LNCAP (cell line): ENCODE measurements around the gene HOMER2.

Source experiments
- TF ChIP-seq, protein P1 (sequence below): fragments of 450-650 bp; IDR thresholded peaks from 2 replicates; pipeline ENCODE4 v1.5.1; 2017; ENCODE audit warnings: mild to moderate bottlenecking

The HOMER2 gene

DNA sequence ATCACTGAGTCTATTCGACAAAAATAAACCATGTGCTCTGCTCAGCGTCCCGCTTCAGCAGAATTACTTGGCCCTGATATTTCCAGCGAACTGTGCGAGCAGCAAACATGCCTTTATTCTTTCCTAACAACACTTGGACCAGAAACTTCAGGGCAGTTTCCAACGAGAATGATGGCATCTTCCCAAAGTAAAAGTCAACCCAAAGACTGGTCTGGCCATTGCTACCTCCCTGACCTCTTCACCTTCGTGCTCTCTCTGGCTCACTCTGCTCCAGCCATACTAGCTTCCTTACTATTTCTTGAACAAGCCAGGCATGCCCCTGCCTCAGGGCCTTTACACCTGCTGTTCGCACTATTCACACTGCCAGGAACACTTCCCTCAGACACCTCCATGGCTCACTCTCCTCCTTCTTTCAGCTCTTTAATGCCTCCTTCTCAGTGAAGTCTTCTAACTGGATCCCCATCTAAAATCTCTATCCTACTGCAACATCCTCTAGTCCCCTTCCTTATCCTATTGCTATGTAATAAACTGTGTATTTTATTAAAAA lies 6.3 kb downstream of the HOMER2 start:
- TF ChIP-seq, protein P1, sequence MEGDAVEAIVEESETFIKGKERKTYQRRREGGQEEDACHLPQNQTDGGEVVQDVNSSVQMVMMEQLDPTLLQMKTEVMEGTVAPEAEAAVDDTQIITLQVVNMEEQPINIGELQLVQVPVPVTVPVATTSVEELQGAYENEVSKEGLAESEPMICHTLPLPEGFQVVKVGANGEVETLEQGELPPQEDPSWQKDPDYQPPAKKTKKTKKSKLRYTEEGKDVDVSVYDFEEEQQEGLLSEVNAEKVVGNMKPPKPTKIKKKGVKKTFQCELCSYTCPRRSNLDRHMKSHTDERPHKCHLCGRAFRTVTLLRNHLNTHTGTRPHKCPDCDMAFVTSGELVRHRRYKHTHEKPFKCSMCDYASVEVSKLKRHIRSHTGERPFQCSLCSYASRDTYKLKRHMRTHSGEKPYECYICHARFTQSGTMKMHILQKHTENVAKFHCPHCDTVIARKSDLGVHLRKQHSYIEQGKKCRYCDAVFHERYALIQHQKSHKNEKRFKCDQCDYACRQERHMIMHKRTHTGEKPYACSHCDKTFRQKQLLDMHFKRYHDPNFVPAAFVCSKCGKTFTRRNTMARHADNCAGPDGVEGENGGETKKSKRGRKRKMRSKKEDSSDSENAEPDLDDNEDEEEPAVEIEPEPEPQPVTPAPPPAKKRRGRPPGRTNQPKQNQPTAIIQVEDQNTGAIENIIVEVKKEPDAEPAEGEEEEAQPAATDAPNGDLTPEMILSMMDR: no peak

DNA sequence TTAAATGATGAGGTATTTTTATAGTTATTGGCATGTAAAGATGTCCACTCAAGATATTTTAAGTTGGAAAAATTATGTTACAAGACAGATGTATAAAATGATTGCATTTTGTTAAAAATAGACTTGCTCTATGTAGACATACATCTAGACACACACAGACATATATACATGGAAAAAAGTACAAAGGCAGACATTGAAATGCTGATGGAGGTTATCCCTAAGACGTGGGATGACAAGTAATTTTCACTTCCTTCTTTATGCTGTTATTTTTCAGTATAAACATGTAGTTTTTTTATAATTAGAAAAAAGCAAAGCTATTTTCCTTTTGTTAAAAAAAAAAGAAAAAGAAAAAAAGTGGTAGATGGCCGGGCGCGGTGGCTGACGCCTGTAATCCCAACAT lies 7.2 kb downstream of the HOMER2 start:
- TF ChIP-seq, protein P1: no peak

- TF ChIP-seq, protein P1: no peak
Observed at GRCh38 chr15:82944821-82945220, 7.7 kb downstream of the HOMER2 start.

GRCh38 chr15:82944056-82944455 lies 8.5 kb downstream of the HOMER2 start:
- TF ChIP-seq, protein P1: no peak

DNA sequence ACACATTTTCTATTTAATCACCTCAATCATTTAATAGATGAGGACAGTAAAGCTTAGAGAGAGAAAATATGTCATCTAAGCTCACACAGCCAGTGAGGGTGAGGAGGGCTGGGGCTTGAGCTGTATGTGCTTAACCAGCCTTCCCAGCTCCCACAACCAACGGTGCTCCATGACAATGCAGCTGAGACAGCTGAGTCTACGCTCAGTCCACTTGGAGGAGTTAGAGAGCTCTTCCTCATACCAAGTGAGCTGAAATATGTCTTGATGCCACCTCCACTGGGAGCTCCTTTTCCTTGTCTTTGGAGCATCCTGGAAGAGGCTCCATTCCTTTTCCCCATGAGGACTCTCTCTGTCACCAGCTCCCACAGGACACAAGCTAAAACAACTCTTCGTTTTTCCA lies 9.3 kb downstream of the HOMER2 start:
- TF ChIP-seq, protein P1: no peak

DNA sequence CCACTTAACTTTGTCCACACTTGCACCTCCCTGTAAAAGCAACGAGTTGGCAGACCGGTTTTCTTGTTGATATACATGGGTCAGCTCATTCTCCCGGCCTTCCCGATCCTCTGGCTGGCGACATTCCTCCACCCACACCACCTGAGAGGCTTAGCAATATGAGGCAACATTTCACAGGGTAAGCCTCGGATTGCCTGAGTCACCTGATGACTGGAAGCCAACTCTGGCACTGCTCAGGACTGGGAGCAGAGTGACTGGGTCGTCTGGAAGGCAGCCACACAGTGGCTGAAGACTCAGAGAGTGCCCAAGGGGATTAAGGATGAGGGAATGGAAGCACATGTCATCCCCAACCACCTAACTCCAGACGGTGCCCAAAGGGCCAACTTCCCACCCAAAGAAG lies 9.8 kb downstream of the HOMER2 start:
- TF ChIP-seq, protein P1: no peak

- TF ChIP-seq, protein P1: no peak
Observed at GRCh38 chr15:82937712-82938058, 14.8 kb downstream of the HOMER2 start.
